ENCODE measurements around the gene ACTN3. TPM values are rescaled to one million over a fixed set of nuclear protein-coding genes. Genes with fewer than 3 reads are reported as not detected.

Gene ACTN3
- total RNA-seq, 1 experiment from 2014 or later: 18.5 TPM

- peaks cover 15% of the 10 kb centered on the region for H3K36me3 Mint-ChIP-seq
- peaks cover 23% of the 10 kb centered on the region for H3K9me3 Mint-ChIP-seq
- ChIA-PET POLR2A (interaction anchor here (0.5 kb wide), 1 partner anchor 127 kb away, joined by 3 read pairs; no protein-coding TSS in a partner anchor), CTCF (interaction anchor here (1.7 kb wide), 1 partner anchor 84 kb away, joined by 17 read pairs; the partner anchor contains the start of gene RBM4B)
- no peak overlapping the region for H3K27ac Mint-ChIP-seq
- H3K27me3 Mint-ChIP-seq (ENCODE audit: low read depth): peaks cover 39% of the 10 kb centered on the region
- DNase-seq (ENCODE audit: low spot score) (no peak), ATAC-seq (no peak)
- no peak for TF ChIP-seq ZNF671 (CRISPR knock-in tag; IDR thresholded peaks at IDR 0.05)
- TF ChIP-seq GTF2I (CRISPR knock-in tag; conservative IDR thresholded peaks at IDR 0.05): no peak
- TF ChIP-seq OVOL2 (CRISPR knock-in tag; IDR thresholded peaks at IDR 0.05; ENCODE audit: borderline replicate concordance): no peak
- no peak for TF ChIP-seq ZNF121 (CRISPR knock-in tag; IDR thresholded peaks at IDR 0.05)
- peak overlapping the region; percentile 97 for H3K4me3 Mint-ChIP-seq
- peaks cover 11% of the 10 kb centered on the region for H3K4me1 Mint-ChIP-seq
These were observed 46.9 kb downstream of the ACTN3 start for GRCh38 chr11:66593650-66594049.

- CTCF ChIA-PET: no interaction called here
- Mint-ChIP-seq H3K36me3 (peaks cover 9% of the 10 kb centered on the region), H3K9me3 (peaks cover 18% of the 10 kb centered on the region), H3K4me3 (no peak overlapping the region), H3K27me3 (ENCODE audit: low read depth) (peaks cover 34% of the 10 kb centered on the region), H3K4me1 (peaks cover 11% of the 10 kb centered on the region), H3K27ac (no peak overlapping the region)
- POLR2A ChIA-PET: no interaction called here
- TF ChIP-seq RELA (CRISPR knock-in tag; IDR thresholded peaks at IDR 0.05; ENCODE audit: borderline replicate concordance) (no peak), ATF6 (CRISPR knock-in tag; IDR thresholded peaks at IDR 0.05) (no peak), E2F5 (CRISPR knock-in tag; IDR thresholded peaks at IDR 0.05) (no peak), ATF2 (CRISPR knock-in tag; IDR thresholded peaks at IDR 0.05; ENCODE audit: borderline replicate concordance, low read depth) (no peak), MYBL2 (CRISPR knock-in tag; IDR thresholded peaks at IDR 0.05) (no peak), ZBTB43 (CRISPR knock-in tag; IDR thresholded peaks at IDR 0.05) (no peak), TEAD4 (CRISPR knock-in tag; IDR thresholded peaks at IDR 0.05) (no peak), OVOL2 (CRISPR knock-in tag; IDR thresholded peaks at IDR 0.05; ENCODE audit: borderline replicate concordance) (no peak), MAX (CRISPR knock-in tag; IDR thresholded peaks at IDR 0.05) (no peak)
- DNase-seq (ENCODE audit: low spot score) (no peak), ATAC-seq (no peak)
These were observed 48.7 kb downstream of the ACTN3 start for GRCh38 chr11:66595245-66595904.

GRCh38 chr11:66598993-66599392, 52.3 kb downstream of the ACTN3 start:
- H3K9me3 Mint-ChIP-seq: no peaks in the 10 kb centered on the region
- H3K27me3 Mint-ChIP-seq (ENCODE audit: low read depth): no peaks in the 10 kb centered on the region
- TF ChIP-seq NFYB (CRISPR knock-in tag; conservative IDR thresholded peaks at IDR 0.05; ENCODE audit: low read depth) (no peak), CREB1 (CRISPR knock-in tag; IDR thresholded peaks at IDR 0.05) (no peak), CBFB (CRISPR knock-in tag; IDR thresholded peaks at IDR 0.05; ENCODE audit: low read depth) (no peak), NR3C1 (CRISPR knock-in tag; conservative IDR thresholded peaks at IDR 0.05; ENCODE audit: low read depth) (no peak), EMX1 (CRISPR knock-in tag; IDR thresholded peaks at IDR 0.05) (no peak), GABPB1 (CRISPR knock-in tag; IDR thresholded peaks at IDR 0.05) (no peak), ARID4B (CRISPR knock-in tag; IDR thresholded peaks at IDR 0.05; ENCODE audit: borderline replicate concordance) (no peak), ELF4 (CRISPR knock-in tag; IDR thresholded peaks at IDR 0.05; ENCODE audit: low read depth) (no peak), ZNF232 (CRISPR knock-in tag; IDR thresholded peaks at IDR 0.05) (no peak)
- ChIA-PET POLR2A (no interaction called here), CTCF (no interaction called here)
- H3K4me3 Mint-ChIP-seq: no peak overlapping the region
- peaks cover 6% of the 10 kb centered on the region; the same call in 1 of the 2 replicates for H3K36me3 Mint-ChIP-seq
- no peak for DNase-seq (ENCODE audit: low spot score)
- H3K4me1 Mint-ChIP-seq: no peaks in the 10 kb centered on the region
- ATAC-seq: no peak
- H3K27ac Mint-ChIP-seq: no peak overlapping the region
